IPS-18c (cell line): ENCODE results near the gene CLK1.
"Not testable (repeated sequence)": the region's sequence is repeated elsewhere in the genome, so short reads cannot be mapped to it uniquely, and the experiment has no call there.

Experiments
- H3K4me3 ChIP-seq: 2 replicates; pipeline ENCODE4 v1.7.0; 2013; ENCODE audit warnings: low read depth, mild to moderate bottlenecking, low read length, moderate library complexity; ENCODE audit not compliant: insufficient read depth
- H3K9me3 ChIP-seq: one replicate; pipeline ENCODE4 v1.6.1; 2013; ENCODE audit warnings: mild to moderate bottlenecking, low read length, moderate library complexity; ENCODE audit not compliant: control insufficient read depth, insufficient read depth

The CLK1 gene

GRCh38 chr2:200864176-200865034 lies at the start of gene CLK1:
CLK1 (minus strand) TSS chr2:200864658; CDS start chr2:200861862, 2,796 bp downstream.
- no peaks in the 10 kb centered on the region for H3K9me3 ChIP-seq

GRCh38 chr2:200913654-200914053 lies 49.2 kb upstream of the CLK1 start:
- Histone ChIP-seq H3K9me3 (no peaks in the 10 kb centered on the region), H3K4me3 (no peak overlapping the region)

More at GRCh38 chr2:200864176-200865034, at the start of gene CLK1:
- H3K4me3 ChIP-seq, result peak within 1 kb of the TSS; percentile 85

GRCh38 chr2:200909958-200910357 lies 45.5 kb upstream of the CLK1 start:
- no peaks in the 10 kb centered on the region for H3K9me3 ChIP-seq
- no peak overlapping the region for H3K4me3 ChIP-seq

GRCh38 chr2:200905618-200906296 lies 41.3 kb upstream of the CLK1 start:
- H3K9me3 ChIP-seq, result no peaks in the 10 kb centered on the region
- H3K4me3 ChIP-seq, result no peak overlapping the region

- Histone ChIP-seq H3K4me3 (no peak overlapping the region), H3K9me3 (no peaks in the 10 kb centered on the region)
Observed at GRCh38 chr2:200901459-200902072, 37.1 kb upstream of the CLK1 start.

GRCh38 chr2:200899482-200899881 lies 35.0 kb upstream of the CLK1 start:
- Histone ChIP-seq H3K9me3 (no peaks in the 10 kb centered on the region), H3K4me3 (no peak overlapping the region)

- no peaks in the 10 kb centered on the region for H3K9me3 ChIP-seq
- H3K4me3 ChIP-seq, result peak within 1 kb of the TSS; percentile 95
Observed at GRCh38 chr2:200888704-200889625, 24.5 kb upstream of the CLK1 start, which contains the start of the genes NIF3L1 and PPIL3. NIF3L1 (plus strand) TSS chr2:200889371; CDS start chr2:200891944, 2,573 bp downstream. PPIL3 (minus strand) TSS chr2:200889077; CDS start chr2:200887615, 1,462 bp downstream.

- not testable (repeated sequence) for H3K4me3 ChIP-seq, H3K9me3 ChIP-seq
Observed at GRCh38 chr2:200881715-200882249, 17.3 kb upstream of the CLK1 start.

- Histone ChIP-seq H3K9me3 (no peaks in the 10 kb centered on the region), H3K4me3 (no peak overlapping the region)
Observed at GRCh38 chr2:200878289-200878880, 13.9 kb upstream of the CLK1 start.

GRCh38 chr2:200877443-200877842 lies 13.0 kb upstream of the CLK1 start:
- no peaks in the 10 kb centered on the region for H3K9me3 ChIP-seq
- H3K4me3 ChIP-seq, result no peak overlapping the region

GRCh38 chr2:200873560-200873959 lies 9.1 kb upstream of the CLK1 start:
- Histone ChIP-seq H3K4me3 (no peak overlapping the region), H3K9me3 (no peaks in the 10 kb centered on the region)

GRCh38 chr2:200871151-200871550 lies 6.7 kb upstream of the CLK1 start:
- Histone ChIP-seq H3K9me3 (no peaks in the 10 kb centered on the region), H3K4me3 (no peak overlapping the region)

GRCh38 chr2:200869014-200869413 lies 4.6 kb upstream of the CLK1 start:
- no peaks in the 10 kb centered on the region for H3K9me3 ChIP-seq
- H3K4me3 ChIP-seq, result no peak overlapping the region

- H3K4me3 ChIP-seq, result peak overlapping the region; percentile 85
Observed at GRCh38 chr2:200863782-200864175, 679 bp downstream of the CLK1 start.

GRCh38 chr2:200862532-200863000 lies 1.9 kb downstream of the CLK1 start:
- no peaks in the 10 kb centered on the region for H3K9me3 ChIP-seq
- peak overlapping the region; percentile 85 for H3K4me3 ChIP-seq

More at GRCh38 chr2:200863782-200864175, 679 bp downstream of the CLK1 start:
- no peaks in the 10 kb centered on the region for H3K9me3 ChIP-seq

- no peaks in the 10 kb centered on the region for H3K9me3 ChIP-seq
- no peak overlapping the region; the same call in 1 of the 2 replicates for H3K4me3 ChIP-seq
Observed at GRCh38 chr2:200861617-200862155, 2.8 kb downstream of the CLK1 start.
